Fibroblast of the aortic adventitia (primary cell): Measurements from ENCODE around the gene LRMDA. TPM values are rescaled to one million over a fixed set of nuclear protein-coding genes. Genes with fewer than 3 reads are reported as not detected.

Source experiments
- DNase-seq: peaks from one replicate; pipeline ENCODE4 v3.0.0-alpha.2; 2010; ENCODE audit warnings: low read depth
- H3K4me3 ChIP-seq: 2 replicates; pipeline ENCODE4 v1.5.1; 2011; ENCODE audit warnings: low read depth, mild to moderate bottlenecking, control low read depth, low read length, moderate library complexity
- CTCF ChIP-seq: IDR thresholded peaks from 2 replicates; pipeline ENCODE4 v1.5.1; 2011; ENCODE audit warnings: mild to moderate bottlenecking, low read length, control low read depth, inconsistent platforms; ENCODE audit not compliant: insufficient read depth
- total RNA-seq: library from RNA; depleted of rRNA; stranded (reverse); fragments of >200 nt; gene quantifications from 2 replicates; pipeline ENCODE4 v1.2.3, GENCODE V29; 2012; ENCODE audit warnings: low replicate concordance

The LRMDA gene
- total RNA-seq, 1 donor: 6.3 TPM

DNA sequence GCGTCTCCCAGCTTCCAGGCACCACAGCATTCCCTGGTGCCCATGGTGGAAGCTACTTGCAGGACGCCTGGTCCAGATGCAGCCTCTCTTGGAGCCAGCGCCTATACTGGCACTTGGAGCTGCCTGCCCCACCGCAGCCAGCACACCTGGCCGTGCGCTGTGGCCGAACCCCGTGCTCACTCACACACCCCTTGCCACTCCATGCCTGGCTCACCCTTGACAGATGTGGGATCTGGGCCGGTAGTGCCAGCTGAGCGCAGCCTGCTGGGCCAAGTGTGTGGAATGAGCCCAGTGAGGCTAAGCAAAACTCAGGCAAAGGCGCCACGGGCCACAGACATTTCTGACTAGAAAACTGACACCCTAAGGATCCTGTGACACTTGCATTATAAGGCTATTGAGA, 884.8 kb downstream of the LRMDA start:
- DNase-seq: no peak
- TF ChIP-seq CTCF: no peak
- no peak overlapping the region for H3K4me3 ChIP-seq

- no peak overlapping the region for H3K4me3 ChIP-seq
- no peak for TF ChIP-seq CTCF
- DNase-seq: no peak
Observed at GRCh38 chr10:76317078-76317477, 885.7 kb downstream of the LRMDA start.

GRCh38 chr10:76318211-76318610, 886.8 kb downstream of the LRMDA start:
- DNase-seq: no peak
- TF ChIP-seq CTCF: no peak
- H3K4me3 ChIP-seq: no peak overlapping the region

- no peak overlapping the region for H3K4me3 ChIP-seq
- TF ChIP-seq CTCF: no peak
- DNase-seq: no peak
Observed at GRCh38 chr10:76319661-76320060, 888.2 kb downstream of the LRMDA start.

DNA sequence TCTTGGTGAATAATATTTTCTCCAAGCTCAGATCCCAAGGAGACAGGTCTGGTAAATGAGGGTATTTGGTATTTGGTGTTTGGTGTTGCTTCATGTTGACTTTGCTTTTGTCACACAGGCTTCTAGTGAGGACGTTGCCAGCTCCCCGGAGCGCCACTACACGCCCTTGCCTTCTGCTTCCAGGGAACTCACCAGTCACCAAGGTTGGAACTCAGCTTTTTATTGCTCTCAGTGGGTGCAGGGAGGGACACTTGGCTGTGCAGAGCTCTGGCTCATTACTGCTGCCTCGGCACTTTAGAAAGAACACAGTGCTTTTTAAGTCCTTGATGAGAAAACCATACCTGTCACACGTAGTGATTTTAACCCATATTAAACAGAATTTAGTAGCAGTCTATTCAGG, 892.9 kb downstream of the LRMDA start:
- H3K4me3 ChIP-seq: no peak overlapping the region
- peak; percentile 45 for DNase-seq
- no peak for TF ChIP-seq CTCF

GRCh38 chr10:76327441-76327840, 896.0 kb downstream of the LRMDA start:
- no peak for TF ChIP-seq CTCF
- no peak for DNase-seq
- H3K4me3 ChIP-seq: no peak overlapping the region

DNA sequence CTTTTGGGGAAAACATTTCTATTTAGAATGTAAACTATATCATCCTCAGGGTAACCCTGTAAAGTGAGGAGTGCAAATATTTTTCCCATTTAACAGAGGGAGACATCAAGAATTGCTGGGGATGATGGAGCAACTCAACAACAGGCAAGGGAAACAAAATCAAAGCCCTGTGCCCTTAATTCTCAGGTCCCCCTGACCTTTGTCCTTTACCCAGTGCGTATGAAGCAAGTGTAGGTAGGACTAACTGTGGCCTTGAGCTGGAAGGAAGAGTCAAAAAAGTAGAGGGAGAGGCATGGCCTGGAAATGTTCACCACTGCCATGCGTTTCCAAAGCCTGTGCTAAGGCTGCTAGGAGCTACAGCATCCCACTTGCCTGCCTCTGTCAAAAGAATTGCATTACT, 896.9 kb downstream of the LRMDA start:
- no peak overlapping the region for H3K4me3 ChIP-seq
- no peak for DNase-seq
- TF ChIP-seq CTCF: no peak
